GM12891 (cell line): ENCODE data around the gene DPP10.

Experiments used
- DNase-seq: peaks from one replicate; pipeline ENCODE4 v3.0.0; 2011; ENCODE audit warnings: low spot score; ENCODE audit not compliant: insufficient read length
- FAIRE-seq: peaks from 2 replicates; lab custom pipeline; 2011; peaks lifted over from hg19 to GRCh38; lab: Jason Lieb, UNC
- PAX5 ChIP-seq: IDR thresholded peaks from 2 replicates; pipeline ENCODE4 v1.6.1; 2011; ENCODE audit warnings: low read length, moderate library complexity, mild to moderate bottlenecking; ENCODE audit not compliant: insufficient read depth, severe bottlenecking
- POLR2A ChIP-seq: IDR thresholded peaks from 2 replicates; pipeline ENCODE4 v1.6.1; 2011; ENCODE audit warnings: low read depth, low read length, control low read depth
- POLR2AphosphoS5 ChIP-seq: IDR thresholded peaks from 2 replicates; pipeline ENCODE4 v1.6.1; 2011; ENCODE audit warnings: low read depth, low read length, control low read depth
- POU2F2 ChIP-seq: IDR thresholded peaks from 2 replicates; pipeline ENCODE4 v1.6.1; 2011; ENCODE audit warnings: low read depth, mild to moderate bottlenecking, control low read depth, low read length, moderate library complexity
- SPI1 ChIP-seq: IDR thresholded peaks from 2 replicates; pipeline ENCODE4 v1.6.1; 2011; ENCODE audit warnings: low read depth, low read length, control low read depth
- TAF1 ChIP-seq: IDR thresholded peaks from 2 replicates; pipeline ENCODE4 v1.6.1; 2011; ENCODE audit warnings: low read depth, low read length, control low read depth

DPP10 gene

DNA sequence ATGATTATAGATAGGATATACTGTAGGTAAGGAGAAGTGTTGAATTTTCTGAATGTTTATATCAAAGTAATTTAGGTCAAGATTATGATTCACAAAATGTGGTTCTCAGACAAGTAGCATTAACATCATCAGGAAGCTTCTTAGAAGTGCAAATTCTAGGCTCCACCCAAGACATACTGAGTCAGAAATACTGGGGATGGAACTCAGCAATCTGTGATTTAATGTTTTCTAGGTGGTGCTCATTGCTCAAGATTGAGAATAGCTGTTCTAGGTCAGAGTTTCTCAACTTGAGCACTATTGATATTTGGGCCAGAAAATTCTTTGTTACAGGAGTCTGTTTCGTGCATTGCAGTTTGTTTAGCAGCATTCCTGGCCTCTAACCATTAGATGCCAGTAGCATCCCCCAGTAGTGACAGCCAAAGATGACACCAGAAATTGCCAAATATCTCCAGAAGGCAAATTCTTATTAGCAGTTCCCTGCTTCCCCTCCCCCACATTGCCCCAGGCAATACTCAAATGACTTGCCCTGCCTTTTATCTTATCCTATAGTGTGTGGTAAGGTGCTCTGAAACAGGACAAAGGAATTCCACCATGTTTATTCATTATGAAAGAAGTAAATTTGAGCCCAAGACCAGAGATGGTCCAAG lies 1001.2 kb downstream of the DPP10 start:
- DNase-seq (no peak), FAIRE-seq (no peak)
- no peak for TF ChIP-seq POLR2A
- no peak for TF ChIP-seq TAF1
- TF ChIP-seq POLR2AphosphoS5 = no peak
- TF ChIP-seq SPI1 = no peak
- TF ChIP-seq PAX5 = no peak
- TF ChIP-seq POU2F2 = no peak

- DNase-seq = no peak
- FAIRE-seq = no peak
- TF ChIP-seq POU2F2 (no peak), POLR2A (no peak), POLR2AphosphoS5 (no peak), PAX5 (no peak), SPI1 (no peak), TAF1 (no peak)
Observed at GRCh38 chr2:115460008-115460407, 1017.6 kb downstream of the DPP10 start.

GRCh38 chr2:115480741-115481140 lies 1038.3 kb downstream of the DPP10 start:
- DNase-seq (no peak), FAIRE-seq (no peak)
- no peak for TF ChIP-seq SPI1
- TF ChIP-seq POLR2A = no peak
- TF ChIP-seq TAF1 = no peak
- TF ChIP-seq POLR2AphosphoS5 = no peak
- no peak for TF ChIP-seq POU2F2
- no peak for TF ChIP-seq PAX5

GRCh38 chr2:115481842-115482241 lies 1039.4 kb downstream of the DPP10 start:
- TF ChIP-seq SPI1 (no peak), POLR2AphosphoS5 (no peak), PAX5 (no peak), POLR2A (no peak), POU2F2 (no peak), TAF1 (no peak)

DNA sequence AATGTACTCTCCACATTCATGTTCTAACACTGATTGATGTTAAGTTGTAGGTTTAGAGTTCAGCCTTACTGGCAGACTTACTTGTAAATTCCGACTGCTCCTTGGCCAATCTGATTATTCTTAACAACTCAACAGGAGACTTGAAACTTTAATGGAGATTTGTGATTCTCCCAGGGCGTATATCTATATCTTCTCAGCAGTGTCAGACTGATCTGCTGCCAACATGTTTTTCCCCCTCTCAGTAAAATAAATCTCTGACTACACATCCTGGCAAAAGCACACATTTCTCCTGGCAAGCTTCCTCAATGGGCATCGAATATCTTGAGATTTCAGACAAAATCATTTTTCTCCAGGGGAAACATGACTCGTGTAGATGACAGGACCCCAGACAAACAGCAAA lies 1041.2 kb downstream of the DPP10 start:
- DNase-seq (no peak), FAIRE-seq (no peak)
- TF ChIP-seq PAX5 (no peak), POU2F2 (no peak), POLR2AphosphoS5 (no peak), TAF1 (no peak), POLR2A (no peak), SPI1 (no peak)

More at GRCh38 chr2:115481842-115482241, 1039.4 kb downstream of the DPP10 start:
- FAIRE-seq (no peak), DNase-seq (no peak)

DNA sequence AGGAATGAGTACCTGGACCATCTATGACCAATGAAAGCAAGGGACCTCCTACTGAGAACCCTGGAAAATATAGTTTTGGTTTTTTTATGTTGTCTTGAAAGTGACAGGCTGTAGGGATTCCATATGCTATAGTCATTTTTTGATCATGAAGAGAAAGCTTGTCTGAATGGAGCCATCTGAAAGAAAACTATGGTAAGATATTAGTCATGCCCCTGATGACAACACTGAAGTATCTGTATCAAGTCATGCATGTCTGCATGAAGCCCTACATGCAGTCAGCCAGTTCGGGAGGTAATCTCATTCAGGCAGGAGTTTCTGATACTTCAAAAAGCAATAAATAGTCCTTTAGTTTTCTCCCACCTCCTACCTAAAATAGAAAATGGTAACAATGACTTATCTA lies 1042.0 kb downstream of the DPP10 start:
- FAIRE-seq (no peak), DNase-seq (no peak)
- TF ChIP-seq POLR2AphosphoS5 (no peak), PAX5 (no peak), SPI1 (no peak), TAF1 (no peak), POU2F2 (no peak)

DNA sequence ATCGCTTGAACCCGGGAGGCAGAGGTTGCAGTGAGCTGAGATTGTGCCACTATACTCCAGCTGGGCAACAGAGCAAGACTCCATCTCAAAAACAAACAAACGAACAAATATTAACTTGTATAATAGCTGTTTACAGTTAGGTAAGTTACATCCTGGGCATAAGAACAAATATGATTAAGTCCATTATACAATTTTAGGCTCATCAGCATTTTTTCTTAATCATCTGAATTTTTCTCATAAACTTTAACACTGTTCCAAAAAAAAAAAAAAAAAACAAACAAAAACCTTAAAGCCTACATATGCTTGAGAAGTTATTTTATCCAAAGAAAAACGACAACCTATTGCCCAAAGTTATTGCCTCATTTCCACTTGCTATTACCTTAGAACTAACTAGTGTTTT lies 1042.5 kb downstream of the DPP10 start:
- TF ChIP-seq PAX5 = no peak
- no peak for TF ChIP-seq SPI1
- TF ChIP-seq TAF1 = no peak
- no peak for TF ChIP-seq POU2F2
- no peak for TF ChIP-seq POLR2AphosphoS5
- TF ChIP-seq POLR2A = no peak
- FAIRE-seq = no peak
- no peak for DNase-seq

GRCh38 chr2:115491186-115491793 lies 1048.8 kb downstream of the DPP10 start:
- FAIRE-seq = no peak
- no peak for DNase-seq
- TF ChIP-seq PAX5 = no peak
- TF ChIP-seq SPI1 = no peak
- TF ChIP-seq TAF1 = no peak
- TF ChIP-seq POU2F2 = no peak
- no peak for TF ChIP-seq POLR2A
- TF ChIP-seq POLR2AphosphoS5 = no peak

GRCh38 chr2:115505331-115505730 lies 1062.9 kb downstream of the DPP10 start:
- FAIRE-seq (no peak), DNase-seq (no peak)
- TF ChIP-seq SPI1 (no peak), TAF1 (no peak)

DNA sequence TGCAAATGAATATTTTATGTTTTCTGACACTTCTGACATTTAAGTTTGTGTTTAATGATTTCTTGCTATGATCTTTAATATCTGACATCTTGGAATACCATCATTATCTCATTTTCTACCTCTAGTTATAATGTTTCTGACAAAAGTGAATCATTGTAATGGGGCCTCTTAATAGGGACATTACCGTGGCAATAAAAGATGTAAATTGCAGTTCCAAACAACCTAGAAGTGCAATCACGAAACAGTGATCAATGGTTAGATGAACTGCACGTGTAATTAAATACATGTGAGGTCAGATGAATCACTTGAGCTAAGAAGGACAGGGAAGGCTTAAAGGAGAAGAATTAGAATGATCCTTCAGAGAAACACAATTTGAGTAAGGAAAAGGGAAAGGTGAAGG lies 1078.3 kb downstream of the DPP10 start:
- no peak for FAIRE-seq
- TF ChIP-seq PAX5 = no peak
- TF ChIP-seq POLR2A = no peak
- TF ChIP-seq POU2F2 = no peak
- TF ChIP-seq TAF1 = no peak
- TF ChIP-seq SPI1 = no peak
- no peak for TF ChIP-seq POLR2AphosphoS5

DNA sequence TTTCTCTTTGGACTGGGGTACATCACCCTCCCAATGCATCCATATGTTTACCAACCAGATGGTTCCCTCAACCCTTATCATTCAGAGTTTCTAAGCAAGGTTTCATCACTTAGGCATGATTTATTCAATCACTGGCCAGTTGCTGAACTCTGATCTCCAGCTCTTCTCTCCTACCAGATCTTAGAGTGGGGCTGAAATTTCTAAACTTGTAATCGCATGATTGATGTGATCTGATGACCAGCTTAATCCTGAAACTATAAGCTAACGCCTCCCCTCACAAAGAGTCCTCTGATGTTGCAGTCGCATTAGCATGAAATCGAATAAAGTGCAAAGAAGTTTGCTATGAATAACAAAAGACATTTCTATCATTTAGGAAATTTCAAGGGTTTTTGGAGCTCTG lies 1082.0 kb downstream of the DPP10 start:
- DNase-seq (no peak), FAIRE-seq (no peak)
- TF ChIP-seq POU2F2 (no peak), SPI1 (no peak), PAX5 (no peak)

More for the DNA sequence above, 1078.3 kb downstream of the DPP10 start:
- DNase-seq = no peak
